NCI-H2107 treated with DMSO at 0.1 percent for 48 hours (cell line): ENCODE data around the gene SRGAP2C.
"Not testable (repeated sequence)": the region's sequence is repeated elsewhere in the genome, so short reads cannot be mapped to it uniquely, and the experiment has no call there.

Source experiments
- DNase-seq: peaks from one replicate; lab custom pipeline; 2025; ENCODE audit not compliant: unreplicated experiment; lab: John Stamatoyannopoulos, UW

The SRGAP2C gene

GRCh38 chr1:121369959-121370358 lies 185.2 kb downstream of the SRGAP2C start:
- DNase-seq: not testable (repeated sequence)

- DNase-seq: not testable (repeated sequence)
These were observed 190.1 kb downstream of the SRGAP2C start for GRCh38 chr1:121374851-121375367.

DNA sequence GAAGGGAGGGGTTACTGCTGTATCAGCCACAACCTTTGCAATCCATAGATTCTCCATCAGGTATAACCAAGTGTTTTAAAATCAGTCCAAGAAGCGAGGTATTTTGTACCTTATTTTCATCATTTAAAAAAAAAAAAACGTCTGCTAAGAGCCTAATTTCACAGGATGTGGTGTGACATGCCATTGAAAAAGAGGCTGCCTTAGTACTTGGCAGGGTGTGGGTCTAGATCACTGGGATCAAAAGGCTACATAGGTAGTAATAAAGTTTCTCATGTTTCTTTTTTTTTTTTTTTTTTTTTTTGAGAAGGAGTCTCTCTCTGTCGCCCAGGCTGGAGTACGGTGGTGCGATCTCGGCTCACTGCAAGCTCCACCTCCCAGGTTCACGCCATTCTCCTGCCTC lies 192.2 kb downstream of the SRGAP2C start:
- DNase-seq: not testable (repeated sequence)

GRCh38 chr1:121378757-121379156 lies 194.0 kb downstream of the SRGAP2C start:
- DNase-seq: not testable (repeated sequence)

GRCh38 chr1:121384754-121385153 lies 200.0 kb downstream of the SRGAP2C start:
- not testable (repeated sequence) for DNase-seq

DNA sequence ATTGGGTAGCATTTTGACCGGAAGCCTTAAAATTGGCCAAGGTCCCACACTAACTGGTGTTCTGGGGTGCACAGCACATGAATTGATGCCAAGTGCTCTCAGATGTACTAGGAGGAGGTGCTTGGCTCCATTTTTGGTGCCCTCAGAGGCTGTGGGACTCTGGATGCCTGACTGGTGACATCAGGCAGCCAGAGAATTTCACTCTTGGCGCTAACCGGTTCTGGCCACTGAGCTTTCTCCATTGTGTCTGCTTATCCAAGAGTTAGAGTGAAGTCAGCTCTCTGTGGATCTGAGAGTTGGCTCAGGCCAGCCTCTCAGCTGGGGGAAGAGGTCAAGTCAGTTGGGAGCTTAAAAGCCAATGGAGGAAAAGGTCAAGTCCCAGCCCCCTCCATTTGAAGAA lies 200.4 kb downstream of the SRGAP2C start:
- not testable (repeated sequence) for DNase-seq

GRCh38 chr1:121385563-121386288 lies 201.0 kb downstream of the SRGAP2C start:
- DNase-seq: not testable (repeated sequence)

DNA sequence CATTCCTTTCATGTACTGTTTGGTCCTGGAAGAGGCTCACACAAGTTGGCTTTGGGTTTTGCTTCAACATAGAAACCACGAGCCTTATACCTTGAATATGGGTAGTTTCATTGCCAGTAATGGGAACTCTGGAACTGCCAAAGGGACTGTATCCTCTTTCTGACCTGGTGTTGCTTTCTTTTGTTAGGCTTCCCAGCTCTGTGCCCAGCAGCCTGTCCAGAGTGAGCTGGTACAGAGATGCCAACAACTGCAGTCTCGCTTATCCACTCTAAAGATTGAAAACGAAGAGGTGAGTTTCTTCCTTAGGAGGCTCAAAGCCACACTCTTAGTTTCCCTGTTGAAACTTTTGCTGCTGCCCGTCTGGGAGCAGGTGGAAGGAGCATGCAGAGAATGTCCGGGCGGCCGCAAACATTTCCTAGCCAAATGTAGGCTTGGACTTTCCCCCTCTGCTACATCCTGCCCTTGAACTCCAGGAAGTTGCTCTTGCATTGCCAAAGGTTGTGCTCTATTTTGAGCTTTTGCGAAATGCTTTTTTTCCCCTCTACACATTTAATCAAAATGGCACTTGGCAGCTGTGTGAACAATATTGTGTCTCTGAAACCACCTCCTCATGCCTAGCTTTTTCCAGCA lies 201.7 kb downstream of the SRGAP2C start:
- DNase-seq: not testable (repeated sequence)

DNA sequence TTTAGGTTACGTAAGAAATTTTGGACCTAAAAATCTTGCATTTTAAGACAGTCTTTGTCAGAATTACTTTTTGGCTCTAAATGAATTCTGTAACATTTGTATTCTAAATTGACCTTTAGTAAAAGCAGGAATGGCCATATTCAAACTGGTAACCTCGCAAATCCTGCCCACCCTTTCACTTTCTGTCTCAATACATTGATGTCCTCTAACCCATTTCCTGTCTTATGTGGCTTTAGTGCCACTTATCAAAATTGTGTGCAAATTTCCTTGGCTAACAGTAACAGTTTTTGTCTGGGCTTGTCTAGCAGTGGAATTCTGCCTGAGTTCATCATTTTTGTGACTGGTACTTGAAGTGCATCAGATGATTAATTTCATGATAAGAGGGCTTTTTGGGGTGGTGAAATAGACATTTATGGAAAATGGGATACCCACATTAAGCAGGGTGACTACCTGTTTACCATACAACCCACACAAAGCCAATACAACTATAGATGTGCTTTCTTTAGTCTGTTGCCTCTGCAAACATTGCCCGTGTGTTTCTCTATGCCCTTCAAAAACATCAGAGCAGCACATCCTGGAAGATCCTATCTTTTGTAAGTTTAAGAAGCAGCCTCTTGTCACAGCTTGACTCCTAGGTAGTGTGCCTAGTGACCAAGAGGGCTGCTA lies 205.3 kb downstream of the SRGAP2C start:
- DNase-seq: not testable (repeated sequence)

GRCh38 chr1:121392130-121392529 lies 207.4 kb downstream of the SRGAP2C start:
- not testable (repeated sequence) for DNase-seq

DNA sequence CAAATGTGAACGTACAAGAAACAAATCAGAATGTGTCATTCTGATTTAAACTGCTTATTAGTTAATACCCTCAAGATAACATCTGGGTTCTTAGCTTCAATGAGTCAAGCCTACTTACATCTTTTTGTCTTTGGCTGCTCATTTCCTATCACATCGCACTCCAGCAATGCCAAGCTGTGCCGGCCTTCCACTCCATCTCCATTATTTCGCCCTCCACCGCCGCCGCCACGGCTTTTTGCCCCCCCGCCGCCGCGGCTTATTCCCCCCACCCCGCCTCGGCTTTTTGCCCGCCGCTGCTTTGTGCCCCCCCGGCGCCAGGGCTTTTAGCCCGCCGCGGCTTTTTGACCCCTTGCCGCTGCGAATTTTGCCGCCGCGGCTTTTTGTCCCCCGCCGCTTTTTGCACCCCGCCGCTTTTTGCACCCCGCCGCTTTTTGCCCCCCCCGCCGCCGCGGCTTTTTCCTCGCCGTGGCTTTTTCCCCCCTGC lies 211.0 kb downstream of the SRGAP2C start:
- DNase-seq: not testable (repeated sequence)

DNA sequence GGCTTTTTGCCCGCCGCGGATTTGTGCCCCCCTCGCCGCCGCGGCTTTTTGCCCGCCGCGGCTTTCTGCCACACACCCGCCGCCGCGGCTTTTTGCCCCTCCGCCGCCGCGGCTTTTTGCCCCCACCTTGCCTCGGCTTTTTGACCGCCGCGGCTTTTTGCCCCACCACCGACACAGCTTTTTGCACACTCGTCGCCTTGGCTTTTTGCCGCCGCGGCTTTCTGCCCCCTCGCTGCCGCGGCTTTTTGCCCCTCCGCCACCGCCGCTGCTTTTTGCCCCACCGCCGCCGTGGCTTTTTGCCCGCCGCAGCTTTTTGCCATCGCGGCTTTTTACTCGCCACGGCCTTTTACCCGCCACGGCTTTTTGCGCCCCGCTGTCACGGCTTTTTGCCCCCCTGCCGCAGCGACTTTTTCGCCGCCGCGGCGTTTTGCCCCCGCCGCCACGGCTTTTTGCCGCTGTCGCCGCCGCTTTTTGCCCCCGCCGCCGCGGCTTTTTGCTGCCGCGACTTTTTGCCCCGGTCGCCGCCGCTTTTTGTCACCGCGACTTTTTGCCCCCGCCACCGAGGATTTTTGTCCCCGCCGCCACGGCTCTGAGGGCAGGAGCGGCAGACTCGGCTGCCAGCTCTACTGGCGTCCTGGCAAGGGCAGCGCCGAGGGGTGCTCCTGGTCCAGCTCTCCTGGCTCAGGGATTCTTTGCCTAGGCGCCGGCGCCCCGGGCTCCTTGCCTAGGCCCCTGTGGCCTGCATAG lies 211.7 kb downstream of the SRGAP2C start:
- not testable (repeated sequence) for DNase-seq

DNA sequence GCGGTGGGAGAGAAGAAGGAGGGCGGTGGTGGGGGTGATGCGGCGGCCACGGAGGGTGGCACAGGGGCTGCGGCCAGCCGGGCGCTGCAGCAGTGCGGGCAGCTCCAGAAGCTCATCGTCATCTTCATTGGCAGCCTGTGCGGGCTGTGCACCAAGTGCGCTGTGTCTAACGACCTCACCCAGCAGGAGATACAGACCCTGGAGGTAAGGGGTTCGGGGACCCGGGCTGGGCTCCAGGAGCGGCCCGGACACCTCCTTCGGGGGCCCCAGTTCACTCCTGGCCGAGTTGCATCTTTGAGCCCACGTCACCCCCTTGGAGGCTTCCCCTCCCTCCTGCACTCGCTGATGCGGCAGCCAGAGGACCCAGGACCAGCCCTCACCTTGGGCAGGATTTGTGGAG lies 212.3 kb downstream of the SRGAP2C start:
- DNase-seq: not testable (repeated sequence)

GRCh38 chr1:121399193-121399592 lies 214.4 kb downstream of the SRGAP2C start:
- DNase-seq: not testable (repeated sequence)

- not testable (repeated sequence) for DNase-seq
These were observed 215.3 kb downstream of the SRGAP2C start for GRCh38 chr1:121400108-121400507.

DNA sequence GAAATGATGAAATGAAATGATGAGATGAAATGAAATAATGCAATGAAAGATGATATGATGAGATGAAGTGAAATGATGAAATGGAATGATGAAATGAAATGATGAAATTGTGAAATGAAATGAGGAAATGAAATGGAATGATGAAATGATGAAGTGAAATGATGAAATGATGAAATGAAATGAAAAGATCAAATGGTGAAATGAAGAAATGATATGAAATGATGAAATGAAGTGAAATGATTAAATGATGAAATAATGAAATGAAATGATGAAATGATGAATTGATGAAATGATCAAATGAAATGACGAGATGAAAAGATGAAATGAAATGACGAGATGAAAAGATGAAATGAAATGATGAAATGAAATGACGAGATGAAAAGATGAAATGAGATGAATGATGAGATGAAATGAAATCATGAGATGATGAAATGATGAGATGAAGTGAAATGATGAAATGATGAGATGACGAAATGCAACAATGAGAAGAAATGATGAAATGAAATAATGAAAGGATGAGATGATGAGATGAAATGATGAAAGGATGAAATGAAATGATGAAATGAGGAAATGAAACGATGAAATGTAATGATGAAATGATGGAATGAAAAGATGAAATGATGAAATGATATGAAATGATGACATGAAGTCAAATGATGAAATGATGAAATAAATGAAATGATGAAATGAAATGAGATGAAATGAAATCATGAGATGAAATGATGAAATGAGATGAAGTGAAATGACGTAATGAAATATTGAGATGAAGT lies 216.0 kb downstream of the SRGAP2C start:
- not testable (repeated sequence) for DNase-seq

DNA sequence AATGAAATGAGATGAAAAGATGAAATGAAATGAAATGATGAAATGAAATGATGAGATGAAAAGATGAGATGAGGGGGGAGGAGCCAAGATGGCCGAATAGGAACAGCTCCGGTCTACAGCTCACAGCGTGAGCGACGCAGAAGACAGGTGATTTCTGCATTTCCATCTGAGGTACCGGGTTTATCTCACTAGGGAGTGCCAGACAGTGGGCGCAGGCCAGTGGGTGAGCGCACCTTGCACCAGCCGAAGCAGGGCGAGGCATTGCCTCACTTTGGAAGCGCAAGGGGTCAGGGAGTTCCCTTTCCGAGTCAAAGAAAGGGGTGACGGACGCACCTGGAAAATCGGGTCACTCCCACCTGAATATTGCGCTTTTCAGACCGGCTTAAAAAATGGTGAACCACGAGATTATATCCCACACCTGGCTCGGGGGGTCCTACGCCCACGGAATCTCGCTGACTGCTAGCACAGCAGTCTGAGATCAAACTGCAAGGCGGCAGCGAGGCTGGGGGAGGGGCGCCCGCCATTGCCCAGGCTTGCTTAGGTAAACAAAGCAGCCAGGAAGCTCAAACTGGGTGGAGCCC lies 216.7 kb downstream of the SRGAP2C start:
- not testable (repeated sequence) for DNase-seq

- not testable (repeated sequence) for DNase-seq
These were observed 218.5 kb downstream of the SRGAP2C start for GRCh38 chr1:121403254-121403653.

DNA sequence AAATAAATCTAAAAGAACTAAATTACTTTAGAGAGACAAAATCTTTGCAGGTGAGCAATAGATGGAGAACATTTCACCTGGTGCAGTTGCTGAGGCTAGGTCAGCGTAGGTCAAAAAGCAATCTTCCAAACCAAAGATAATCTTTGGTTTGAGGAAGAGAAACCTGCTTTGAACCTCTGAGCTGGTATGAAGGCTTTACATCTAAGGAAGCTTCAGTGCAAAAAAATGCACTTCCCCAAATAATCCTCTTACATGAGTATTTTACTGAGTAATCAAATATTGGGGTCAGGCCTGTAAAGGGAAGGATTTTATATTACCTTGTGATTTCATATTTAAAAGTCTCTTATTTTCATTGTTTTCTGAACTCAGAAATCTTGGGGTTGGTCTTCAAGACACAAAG lies 223.6 kb downstream of the SRGAP2C start:
- DNase-seq: no peak

- no peak for DNase-seq
These were observed 229.0 kb downstream of the SRGAP2C start for GRCh38 chr1:121413821-121414220.
